Skeletal muscle tissue (tissue), 4 donors: ENCODE data around the gene FMN2. TPM values are rescaled to one million over a fixed set of nuclear protein-coding genes. Genes with fewer than 3 reads are reported as not detected.

ENCODE experiments used
- H3K27ac ChIP-seq: one replicate; pipeline ENCODE4 v1.7.0; 2013; ENCODE audit warnings: mild to moderate bottlenecking, low read depth, low read length, inconsistent platforms
- H3K27me3 ChIP-seq, 3 donors: one replicate each; pipeline ENCODE4 v1.7.0; 2013; ENCODE audit warnings: low read length in 3 of 3; ENCODE audit not compliant: control insufficient read depth in 3 of 3, insufficient read depth in 3 of 3
- H3K36me3 ChIP-seq, 3 donors: one replicate each; pipeline ENCODE4 v1.7.0; 2013; ENCODE audit warnings: low read length in 3 of 3; ENCODE audit not compliant: control insufficient read depth in 3 of 3, insufficient read depth in 3 of 3
- H3K4me1 ChIP-seq, 3 donors: one replicate each; pipeline ENCODE4 v1.7.0; 2013; ENCODE audit warnings: low read length in 3 of 3, mild to moderate bottlenecking in 3 of 3; ENCODE audit not compliant: control insufficient read depth in 3 of 3, insufficient read depth in 3 of 3
- H3K4me3 ChIP-seq, 3 donors: one replicate each; pipeline ENCODE4 v1.7.0; 2013; ENCODE audit warnings: low read length in 3 of 3
- H3K9ac ChIP-seq, 3 donors: one replicate each; pipeline ENCODE4 v1.7.0; 2013; ENCODE audit warnings: low read length in 3 of 3, mild to moderate bottlenecking in 3 of 3, moderate library complexity in 2 of 3, low read depth in 1 of 3
- H3K9me3 ChIP-seq, 3 donors: one replicate each; pipeline ENCODE4 v1.7.0; 2013; ENCODE audit warnings: low read length in 3 of 3; ENCODE audit not compliant: control insufficient read depth in 3 of 3
- total RNA-seq: library from RNA; depleted of rRNA; stranded (reverse); fragments of >200 nt; gene quantifications from one replicate; pipeline ENCODE4 v1.2.3, GENCODE V29; 2014
- donor health status: Osteomylitis.

FMN2 gene
- total RNA-seq, 1 donor from 2014 or later: 2.1 TPM

DNA sequence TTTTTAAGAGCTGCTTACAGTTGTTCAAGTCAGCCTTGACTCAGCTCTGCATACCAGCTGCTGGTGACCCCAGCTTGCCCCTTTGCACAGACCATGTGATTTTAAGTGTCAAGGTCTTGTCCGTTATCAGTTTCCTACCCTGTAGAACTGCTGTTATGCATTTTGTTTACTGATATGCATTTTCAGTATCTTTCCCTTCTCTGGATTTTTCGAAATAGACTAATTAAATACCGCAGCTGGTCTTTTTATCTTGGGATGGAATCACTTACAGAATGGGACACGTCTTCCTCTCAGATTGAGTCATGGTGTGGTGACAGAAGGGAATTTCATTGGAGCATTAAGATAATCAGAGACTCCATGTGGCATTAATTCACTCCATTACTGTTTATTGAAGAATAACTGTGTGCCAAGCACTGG is 145.6 kb downstream of the FMN2 start:
- H3K9me3 ChIP-seq: no peaks in the 10 kb centered on the region

DNA sequence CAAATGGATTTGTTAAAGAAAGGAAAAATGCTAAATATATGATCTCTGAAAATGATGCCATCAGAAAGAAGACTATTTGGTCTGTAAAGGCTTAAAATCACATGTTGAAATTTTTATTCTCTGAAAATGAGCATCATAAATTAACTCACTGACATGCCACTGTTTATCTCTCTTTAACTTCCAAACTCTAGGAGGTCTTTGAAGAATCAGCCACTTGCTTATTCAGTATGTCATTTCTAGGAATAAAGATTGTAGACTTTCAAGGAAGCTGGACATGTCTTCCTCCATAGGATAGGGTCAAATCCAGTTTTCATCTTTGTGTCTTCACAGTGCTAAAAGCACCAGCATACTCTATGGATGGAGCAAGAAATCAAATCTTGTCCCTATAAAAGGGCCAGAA is 147.6 kb downstream of the FMN2 start:
- Histone ChIP-seq H3K9me3 (no peaks in the 10 kb centered on the region), H3K36me3 (no peaks in the 10 kb centered on the region), H3K4me3 (no peak overlapping the region), H3K9ac (no peak overlapping the region), H3K27ac (no peak overlapping the region), H3K27me3 (no peaks in the 10 kb centered on the region), H3K4me1 (no peaks in the 10 kb centered on the region)

More for the DNA sequence above, 145.6 kb downstream of the FMN2 start:
- no peaks in the 10 kb centered on the region for H3K4me1 ChIP-seq
- no peak overlapping the region for H3K27ac ChIP-seq
- H3K4me3 ChIP-seq: no peak overlapping the region
- no peaks in the 10 kb centered on the region for H3K27me3 ChIP-seq
- H3K9ac ChIP-seq: no peak overlapping the region
- no peaks in the 10 kb centered on the region for H3K36me3 ChIP-seq

DNA sequence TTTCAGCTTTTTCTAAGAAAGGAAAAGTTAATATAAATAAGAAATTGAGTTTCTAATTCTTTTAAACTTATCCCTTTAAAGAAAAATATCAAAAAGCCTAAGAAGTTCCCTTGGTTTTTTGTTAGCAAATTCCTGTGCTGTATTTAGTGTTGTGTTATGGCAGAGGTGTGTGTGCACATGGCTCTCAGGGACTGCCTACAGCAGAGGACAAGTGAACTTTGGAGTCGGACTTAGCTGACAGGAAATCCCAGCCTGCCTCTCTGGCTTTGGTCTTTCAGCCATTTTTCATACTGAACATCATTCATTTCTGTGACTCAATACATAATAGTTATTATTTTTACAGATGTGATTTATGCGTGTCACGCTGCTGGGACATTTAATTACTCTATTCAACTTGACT is 149.6 kb downstream of the FMN2 start:
- Histone ChIP-seq H3K27me3 (no peaks in the 10 kb centered on the region), H3K9me3 (no peaks in the 10 kb centered on the region), H3K9ac (no peak overlapping the region), H3K4me3 (no peak overlapping the region), H3K27ac (no peak overlapping the region), H3K36me3 (no peaks in the 10 kb centered on the region), H3K4me1 (no peaks in the 10 kb centered on the region)

DNA sequence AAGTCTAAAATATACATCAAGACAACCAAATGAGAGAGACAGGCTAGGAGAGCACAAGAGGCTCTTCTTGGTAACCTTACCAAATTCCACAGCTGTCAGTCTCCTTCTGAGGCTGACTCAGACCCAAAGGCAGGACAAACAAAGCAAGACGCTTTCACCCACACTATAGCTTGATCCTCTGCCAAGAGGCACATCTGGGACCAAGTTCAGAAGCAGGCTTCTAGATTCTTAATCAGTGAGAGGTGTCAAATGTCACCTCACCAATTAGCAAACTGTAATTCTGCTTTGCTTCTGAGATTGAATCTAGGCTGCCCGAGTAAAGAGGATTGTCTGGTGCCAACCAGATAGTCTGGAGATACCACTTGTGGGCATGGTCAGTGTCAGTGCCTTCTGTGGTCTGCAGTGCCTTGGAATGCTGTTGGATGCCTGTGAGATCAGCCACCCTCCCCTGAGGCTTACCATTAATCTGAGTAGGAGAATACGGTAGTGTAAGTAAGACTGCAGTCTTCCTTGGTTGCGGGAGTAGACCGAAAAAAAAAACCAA is 151.0 kb downstream of the FMN2 start:
- Histone ChIP-seq H3K9me3 (no peaks in the 10 kb centered on the region), H3K9ac (no peak overlapping the region), H3K27ac (no peak overlapping the region), H3K4me3 (no peak overlapping the region), H3K36me3 (no peaks in the 10 kb centered on the region), H3K27me3 (no peaks in the 10 kb centered on the region), H3K4me1 (no peaks in the 10 kb centered on the region)

DNA sequence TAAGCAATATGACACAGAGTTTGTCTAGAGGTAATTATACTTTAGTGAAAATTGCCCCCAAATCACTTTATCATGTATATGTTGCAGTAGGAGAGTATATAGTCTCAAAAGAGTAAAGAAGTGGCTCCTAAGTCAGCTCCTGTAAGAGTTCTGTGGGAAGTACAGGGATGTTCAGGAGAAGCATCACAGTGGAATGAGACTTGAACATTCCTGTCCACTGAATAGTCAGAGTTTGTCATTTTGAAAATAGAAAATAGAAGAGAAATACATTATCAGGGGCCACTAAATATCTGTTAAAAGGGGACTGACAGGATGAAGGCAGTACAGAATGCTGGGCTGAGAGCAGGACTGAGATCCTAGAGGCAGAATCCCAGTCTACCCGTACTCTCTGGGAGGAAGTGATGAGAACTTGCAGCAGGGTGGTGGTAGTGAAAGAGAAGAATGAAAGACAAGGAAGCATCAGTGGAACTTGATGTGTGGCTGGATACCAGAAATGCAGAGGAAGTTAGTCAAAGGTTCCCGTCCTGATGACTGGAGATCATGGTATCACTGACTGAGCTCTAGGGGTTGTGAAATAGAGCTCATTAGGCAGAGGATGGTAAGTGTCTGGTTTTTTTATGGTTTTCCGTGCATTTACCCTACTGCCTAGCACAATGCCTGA is 153.4 kb downstream of the FMN2 start:
- H3K9me3 ChIP-seq: peaks cover 0 to 4% (median 0%) of the 10 kb centered on the region in 3 donors
- H3K4me1 ChIP-seq: no peaks in the 10 kb centered on the region
- no peaks in the 10 kb centered on the region for H3K36me3 ChIP-seq
- H3K9ac ChIP-seq: no peak overlapping the region
- no peaks in the 10 kb centered on the region for H3K27me3 ChIP-seq
- H3K27ac ChIP-seq: no peak overlapping the region
- no peak overlapping the region for H3K4me3 ChIP-seq

DNA sequence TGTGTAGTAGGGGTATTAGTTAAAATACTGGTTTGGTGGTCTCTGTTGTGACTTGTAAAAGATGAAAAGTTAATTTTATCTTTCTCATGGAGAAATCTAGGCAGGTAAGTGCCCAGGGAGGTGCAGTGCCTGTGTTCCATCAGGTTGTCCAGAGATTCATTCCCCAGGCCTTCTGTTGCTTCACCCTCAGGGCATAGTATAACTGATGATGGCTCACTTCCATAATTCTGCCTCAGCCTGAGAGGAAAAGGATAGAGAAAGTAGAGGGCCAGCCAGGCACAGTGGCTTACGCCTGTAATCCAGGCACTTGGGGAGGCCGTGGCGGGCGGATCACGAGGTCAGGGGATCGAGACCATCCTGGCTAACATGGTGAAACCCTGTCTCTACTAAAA is 153.9 kb downstream of the FMN2 start:
- H3K4me3 ChIP-seq: no peak overlapping the region
- H3K27me3 ChIP-seq: no peaks in the 10 kb centered on the region
- no peaks in the 10 kb centered on the region for H3K4me1 ChIP-seq
- H3K27ac ChIP-seq: no peak overlapping the region
- H3K36me3 ChIP-seq: no peaks in the 10 kb centered on the region
- H3K9me3 ChIP-seq: peaks cover 0 to 4% (median 0%) of the 10 kb centered on the region in 3 donors
- H3K9ac ChIP-seq: no peak overlapping the region

DNA sequence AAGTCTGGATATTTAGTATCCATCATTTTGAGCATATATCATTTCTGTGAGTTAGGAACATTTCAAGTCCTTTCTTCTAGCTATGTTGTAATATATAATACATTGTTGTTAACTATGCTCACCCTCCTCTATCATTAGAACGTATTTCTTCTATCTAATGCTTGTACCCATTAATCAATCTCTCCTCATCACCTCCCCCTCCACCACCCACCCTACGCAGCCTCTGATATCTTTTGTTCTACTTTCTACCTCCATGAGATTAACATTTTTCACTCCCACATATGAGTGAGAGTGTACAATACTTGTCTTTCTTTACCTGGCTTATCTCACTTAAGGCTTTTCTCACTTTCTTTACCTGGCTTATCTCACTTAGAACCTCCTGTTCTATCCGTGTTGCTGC is 156.2 kb downstream of the FMN2 start:
- H3K4me1 ChIP-seq: no peaks in the 10 kb centered on the region
- H3K9me3 ChIP-seq: peaks cover 0 to 4% (median 0%) of the 10 kb centered on the region in 3 donors
- no peaks in the 10 kb centered on the region for H3K27me3 ChIP-seq
- no peak overlapping the region for H3K4me3 ChIP-seq
- no peak overlapping the region for H3K27ac ChIP-seq
- H3K36me3 ChIP-seq: no peaks in the 10 kb centered on the region
- H3K9ac ChIP-seq: no peak overlapping the region

DNA sequence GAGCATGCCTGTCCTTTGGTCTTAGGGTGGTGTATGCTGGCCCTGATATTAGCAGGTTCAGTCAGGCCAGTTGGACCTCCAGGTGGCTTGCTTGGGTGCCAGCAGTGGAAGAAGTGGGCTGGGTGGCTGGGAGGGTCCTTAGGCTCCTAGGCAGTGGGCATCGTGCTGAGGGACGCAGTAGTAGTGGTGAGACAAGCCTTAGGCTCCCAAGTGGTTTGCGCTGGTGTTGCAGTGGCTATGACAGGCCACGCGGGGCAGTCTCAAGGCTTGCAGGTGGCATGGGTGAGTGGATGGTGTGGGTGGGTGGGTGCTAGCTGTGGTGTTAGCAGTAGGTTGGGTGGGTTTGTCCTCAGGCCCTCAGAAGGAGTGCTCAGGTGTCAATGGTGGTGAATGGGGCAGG is 162.3 kb downstream of the FMN2 start:
- no peak overlapping the region for H3K4me3 ChIP-seq
- no peaks in the 10 kb centered on the region for H3K36me3 ChIP-seq
- no peaks in the 10 kb centered on the region for H3K27me3 ChIP-seq
- H3K9ac ChIP-seq: no peak overlapping the region
- H3K4me1 ChIP-seq: no peaks in the 10 kb centered on the region
- peaks cover 0 to 2% (median 0%) of the 10 kb centered on the region in 3 donors for H3K9me3 ChIP-seq
- no peak overlapping the region for H3K27ac ChIP-seq

DNA sequence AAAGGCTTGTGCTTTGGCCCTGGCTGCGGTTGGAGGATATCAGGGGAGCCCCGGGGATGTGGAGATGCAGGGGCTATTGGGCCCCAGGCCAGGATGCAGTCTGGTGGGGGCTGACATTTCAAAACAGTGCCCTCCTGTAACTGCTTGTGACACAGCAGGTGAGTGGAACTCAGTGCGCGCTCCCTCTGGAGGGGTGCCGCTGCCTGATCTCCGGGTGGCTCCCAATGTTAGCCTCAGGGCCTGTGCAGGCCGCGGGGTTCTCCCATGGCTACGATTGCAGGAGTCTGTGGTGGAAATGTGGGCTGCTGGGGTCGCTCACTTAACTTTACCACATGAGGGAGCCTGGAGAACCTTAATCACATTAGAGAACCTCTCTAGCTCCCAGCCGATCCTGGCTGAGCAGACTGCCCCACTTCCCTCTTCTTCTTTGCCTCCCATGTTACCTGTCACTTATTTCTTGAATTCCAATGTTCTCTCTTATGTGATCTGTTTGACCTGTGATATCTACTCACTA is 163.2 kb downstream of the FMN2 start:
- Histone ChIP-seq H3K36me3 (no peaks in the 10 kb centered on the region), H3K4me3 (no peak overlapping the region), H3K9me3 (no peaks in the 10 kb centered on the region), H3K9ac (no peak overlapping the region), H3K4me1 (no peaks in the 10 kb centered on the region), H3K27me3 (no peaks in the 10 kb centered on the region), H3K27ac (no peak overlapping the region)

DNA sequence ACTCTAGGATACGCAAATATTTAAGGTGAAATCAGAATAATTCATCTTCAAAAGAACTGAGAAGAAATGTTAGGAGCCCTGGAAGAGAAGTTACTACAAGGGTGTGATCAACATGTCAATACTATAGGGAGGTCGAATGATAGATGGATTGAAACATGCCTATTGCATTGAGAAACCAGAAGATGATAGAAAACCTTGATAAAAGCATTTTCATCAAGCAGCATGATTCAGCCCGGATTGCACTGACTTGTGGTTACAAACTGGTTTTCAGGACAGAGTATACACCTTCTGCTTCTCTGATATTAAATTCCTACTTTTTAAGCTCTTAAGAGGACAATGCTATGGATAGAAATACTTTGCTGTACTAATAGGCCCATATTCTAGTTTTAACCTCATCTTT is 164.2 kb downstream of the FMN2 start:
- Histone ChIP-seq H3K9me3 (no peaks in the 10 kb centered on the region), H3K27me3 (no peaks in the 10 kb centered on the region)

More for the DNA sequence above, 164.2 kb downstream of the FMN2 start:
- Histone ChIP-seq H3K4me1 (no peaks in the 10 kb centered on the region), H3K9ac (no peak overlapping the region), H3K36me3 (no peaks in the 10 kb centered on the region), H3K27ac (no peak overlapping the region), H3K4me3 (no peak overlapping the region)
